Nucleus accumbens (tissue), 56 donors: ENCODE measurements around the gene SBNO2.

Source experiments
- DNase-seq, 56 donors: peaks; one replicate each; lab custom pipeline; 2025; lab: John Stamatoyannopoulos, UW

Gene SBNO2

DNA sequence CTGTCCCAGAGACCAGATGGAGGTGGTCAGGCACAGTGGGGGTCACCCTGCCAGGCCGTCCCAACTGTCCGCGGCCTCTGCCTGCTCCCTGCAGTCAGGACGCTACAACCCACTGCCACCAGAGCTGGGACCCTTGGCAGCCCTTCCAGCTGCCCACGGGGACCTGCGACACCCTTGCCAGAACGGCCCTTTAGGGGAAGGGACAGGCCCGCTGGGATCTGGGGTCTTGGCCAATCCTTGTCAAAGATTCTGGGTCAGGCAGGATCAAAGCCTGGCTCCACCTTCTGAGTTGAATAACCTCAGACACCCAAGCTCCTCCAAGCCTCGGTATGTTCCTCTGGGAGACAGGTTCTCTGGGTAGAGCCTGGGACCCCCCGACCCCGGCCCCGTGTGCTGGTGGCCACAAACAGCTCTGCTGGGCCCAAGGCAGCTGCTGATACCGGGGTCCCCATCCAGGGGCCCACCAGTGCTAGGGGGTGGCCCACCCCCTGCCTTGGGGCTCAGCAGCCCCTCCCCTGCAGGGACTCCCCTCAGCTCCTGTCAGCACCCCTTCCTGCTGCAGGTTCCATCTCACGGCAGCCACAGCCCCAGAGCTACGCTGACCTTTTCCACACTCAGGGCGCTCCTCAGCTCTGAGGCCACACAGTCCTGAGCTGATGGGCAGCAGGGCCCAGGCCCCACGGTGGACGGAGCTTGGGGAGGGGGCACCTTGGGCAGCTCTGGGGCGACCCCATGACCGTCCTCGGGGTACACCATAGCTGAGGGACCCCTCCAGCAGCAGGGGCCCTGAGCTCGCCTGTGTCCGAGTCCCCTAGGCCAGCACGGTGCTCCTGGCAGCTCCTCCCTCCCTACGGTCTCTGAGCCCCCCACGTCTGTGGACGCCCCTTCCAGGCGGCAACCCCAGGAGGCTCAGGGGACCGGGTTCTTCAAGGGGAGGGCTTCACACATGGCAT, 18.4 kb downstream of the SBNO2 start:
- peak in 3 of 56 donors; percentile 23 to 52 (median 47) for DNase-seq

- peak in 22 of 56 donors; percentile 7 to 59 (median 24) for DNase-seq
Observed at GRCh38 chr19:1154731-1155351, 19.2 kb downstream of the SBNO2 start.

GRCh38 chr19:1153891-1154730, 20.0 kb downstream of the SBNO2 start:
- DNase-seq, result no peak

- DNase-seq, result no peak
Observed at GRCh38 chr19:1151917-1152587, 22.0 kb downstream of the SBNO2 start.

DNA sequence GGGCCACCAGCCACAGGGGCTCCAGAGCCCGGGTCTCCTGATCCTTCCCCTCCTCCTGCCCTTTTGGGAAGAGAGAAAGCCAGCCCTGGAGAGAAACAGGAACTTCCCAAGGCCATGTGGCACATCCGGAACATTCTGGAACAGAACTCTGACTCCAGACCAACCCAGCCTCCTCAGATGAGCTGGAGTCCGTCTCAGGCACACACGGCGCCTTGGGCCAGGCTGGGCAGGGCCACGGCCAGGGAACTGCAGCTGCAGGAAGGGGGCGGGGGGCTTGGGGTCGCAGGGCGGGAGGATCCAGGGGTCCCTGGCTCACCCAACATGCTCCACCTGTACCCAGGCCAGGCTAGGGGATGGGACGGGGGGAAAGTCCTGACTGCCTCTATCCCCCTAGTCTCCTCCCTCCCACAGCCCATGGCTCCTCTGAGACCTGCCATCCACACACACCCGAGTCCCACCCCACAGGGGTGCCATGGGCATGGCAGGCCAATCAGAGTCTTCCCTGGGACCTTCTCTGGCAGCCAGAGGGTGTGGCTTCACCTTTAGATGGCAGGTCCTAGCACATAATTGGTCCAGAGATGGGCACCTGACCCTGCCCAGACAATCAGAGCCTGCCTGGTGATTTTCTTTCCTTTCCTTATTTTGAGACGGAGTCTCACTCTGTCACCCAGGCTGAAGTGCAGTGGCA, 22.9 kb downstream of the SBNO2 start:
- no peak for DNase-seq

DNA sequence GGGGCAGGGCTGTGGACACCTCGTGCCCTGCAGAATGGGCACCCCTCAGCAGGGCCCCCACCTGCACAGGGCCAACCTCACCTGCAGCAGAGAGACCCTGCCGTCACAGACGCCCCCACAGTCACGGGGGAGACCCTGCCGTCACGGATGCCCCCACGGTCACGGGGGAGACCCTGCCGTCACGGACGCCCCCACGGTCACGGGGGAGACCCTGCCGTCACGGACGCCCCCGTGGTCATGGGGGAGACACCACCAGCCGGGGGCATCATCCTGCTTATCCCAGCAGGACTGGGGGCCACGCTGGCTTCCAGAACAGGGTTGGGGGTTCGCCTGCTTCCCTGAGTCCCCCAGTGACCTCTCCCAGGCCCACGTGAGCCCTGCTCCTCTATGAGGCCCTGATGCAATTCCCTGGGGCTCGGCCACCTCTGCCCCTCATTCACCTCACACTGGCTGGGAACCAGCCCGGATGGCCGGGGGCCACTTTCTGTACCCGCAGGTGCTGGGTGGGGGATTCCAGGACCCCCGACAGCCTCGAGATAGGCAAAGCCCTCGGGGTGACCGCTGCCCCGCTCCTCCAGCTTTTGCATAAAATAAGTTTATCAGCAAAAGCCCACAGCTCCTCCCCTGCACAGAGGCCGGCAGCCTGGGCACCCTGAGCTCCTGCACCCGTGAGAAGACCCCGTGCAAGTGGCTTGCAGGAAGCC, 23.6 kb downstream of the SBNO2 start:
- no peak for DNase-seq

DNA sequence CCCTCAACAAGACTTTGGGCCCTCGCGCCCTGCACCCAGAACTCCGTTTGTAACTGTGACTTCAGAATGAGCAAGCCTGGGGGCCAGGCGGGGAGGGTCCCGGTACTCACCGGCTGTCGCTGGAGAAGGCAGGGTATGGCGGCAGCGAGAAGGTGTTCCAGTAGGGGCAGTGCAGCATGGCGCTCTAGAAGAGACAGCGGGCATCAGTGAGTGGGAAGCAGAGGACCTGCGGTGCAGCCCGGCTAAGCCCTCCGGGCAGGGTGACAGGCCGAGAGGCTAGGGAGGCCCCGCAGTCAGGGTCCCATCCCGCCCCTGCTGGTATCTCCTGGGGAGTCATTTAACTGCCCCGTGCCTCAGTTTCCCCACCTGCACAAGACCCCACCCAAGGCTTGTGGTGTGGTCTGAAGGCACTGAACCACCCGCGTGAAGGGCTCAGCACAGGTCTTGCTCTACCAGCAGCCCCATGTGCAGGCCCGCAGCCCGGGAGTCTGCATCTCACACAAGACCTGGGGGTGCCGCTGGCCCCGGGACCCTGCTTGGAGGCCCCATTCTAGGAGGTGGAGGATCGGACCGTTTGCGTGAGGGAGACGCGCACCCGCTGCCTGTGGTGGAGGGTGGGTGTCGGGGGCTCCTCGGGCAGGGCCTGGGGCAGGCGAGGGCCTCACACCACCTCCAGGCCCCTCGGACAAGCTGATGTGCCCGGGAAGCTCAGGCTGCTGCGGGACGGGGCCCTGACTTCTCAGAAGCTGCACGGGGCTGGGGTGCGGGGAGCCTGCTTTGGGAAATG, 24.6 kb downstream of the SBNO2 start:
- DNase-seq, result no peak

DNA sequence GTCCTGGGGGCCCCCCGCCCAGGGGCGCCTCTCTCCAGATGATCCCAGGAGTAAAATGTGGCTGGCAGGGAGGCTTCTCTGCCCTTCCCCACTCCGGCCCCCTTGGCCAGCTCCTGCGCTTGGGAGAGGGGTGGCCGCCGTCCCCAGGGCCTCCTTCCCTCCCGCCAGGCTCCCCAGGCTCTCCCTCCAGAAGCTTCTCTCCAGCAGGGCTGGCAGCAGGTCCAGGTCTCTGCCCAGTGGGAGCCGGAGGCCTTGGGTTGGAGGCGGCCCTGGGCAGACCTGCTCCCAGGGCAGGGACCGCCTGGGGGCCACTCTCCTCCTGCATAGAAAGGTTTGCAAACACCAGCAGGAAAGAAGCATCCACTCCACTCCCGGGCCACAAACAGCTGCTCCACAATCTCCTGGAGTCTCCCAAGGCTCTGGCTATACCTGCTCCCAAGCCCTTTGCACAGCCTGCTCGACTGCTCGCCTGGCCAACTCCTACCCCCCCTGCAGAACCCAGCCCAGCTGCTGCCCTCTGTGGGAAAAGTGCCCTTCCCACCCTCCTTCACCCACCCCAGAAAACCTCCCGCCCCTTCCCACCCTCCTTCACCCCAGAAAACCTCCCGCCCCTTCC, 26.0 kb downstream of the SBNO2 start:
- no peak for DNase-seq

DNA sequence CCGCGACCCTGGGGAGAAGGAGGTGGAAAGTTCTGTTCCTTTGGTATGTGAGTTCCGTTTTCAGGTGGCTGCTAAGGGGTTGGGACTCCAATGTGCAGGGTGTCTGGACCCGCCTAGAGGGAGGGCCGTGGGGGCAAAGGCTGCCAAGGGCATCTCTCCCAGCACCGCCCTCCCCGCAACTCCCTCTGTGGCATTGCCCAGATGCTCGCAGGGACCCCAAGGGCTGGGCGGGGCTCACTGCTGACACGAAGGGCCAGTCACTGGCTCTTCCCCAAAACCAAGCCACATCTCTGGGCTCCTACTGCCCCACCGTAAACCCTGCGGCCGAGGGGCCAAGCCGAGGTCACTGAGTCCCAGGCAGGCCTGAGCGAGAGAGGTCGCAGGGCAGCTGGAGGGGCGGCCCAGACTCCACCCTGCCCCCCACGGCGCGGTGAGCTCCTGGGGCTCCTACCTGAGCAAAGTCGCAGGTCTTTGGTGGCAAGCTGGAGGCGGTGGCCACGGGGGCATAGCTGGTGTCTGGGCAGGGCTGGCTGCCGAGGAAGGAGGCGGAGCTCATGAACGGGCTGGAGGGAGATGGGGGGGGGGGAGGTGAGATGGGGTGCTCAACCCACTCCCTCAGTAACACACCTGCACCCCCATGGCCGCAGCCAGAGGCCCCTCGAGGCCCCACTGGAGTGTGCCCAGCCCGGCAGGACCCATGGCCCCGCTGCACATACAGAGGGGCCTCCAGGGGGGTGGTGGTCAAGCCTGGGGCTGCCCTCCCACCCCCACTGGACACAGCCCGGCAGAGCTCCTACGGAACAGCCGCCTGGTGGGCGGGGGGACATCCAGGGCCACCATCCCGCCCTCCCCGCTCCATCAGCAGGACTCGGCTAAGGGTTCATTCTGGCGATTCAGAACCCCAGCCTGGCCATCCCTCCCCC, 26.9 kb downstream of the SBNO2 start:
- no peak for DNase-seq

- DNase-seq, result no peak
Observed at GRCh38 chr19:1146412-1146699, 27.7 kb downstream of the SBNO2 start.

DNA sequence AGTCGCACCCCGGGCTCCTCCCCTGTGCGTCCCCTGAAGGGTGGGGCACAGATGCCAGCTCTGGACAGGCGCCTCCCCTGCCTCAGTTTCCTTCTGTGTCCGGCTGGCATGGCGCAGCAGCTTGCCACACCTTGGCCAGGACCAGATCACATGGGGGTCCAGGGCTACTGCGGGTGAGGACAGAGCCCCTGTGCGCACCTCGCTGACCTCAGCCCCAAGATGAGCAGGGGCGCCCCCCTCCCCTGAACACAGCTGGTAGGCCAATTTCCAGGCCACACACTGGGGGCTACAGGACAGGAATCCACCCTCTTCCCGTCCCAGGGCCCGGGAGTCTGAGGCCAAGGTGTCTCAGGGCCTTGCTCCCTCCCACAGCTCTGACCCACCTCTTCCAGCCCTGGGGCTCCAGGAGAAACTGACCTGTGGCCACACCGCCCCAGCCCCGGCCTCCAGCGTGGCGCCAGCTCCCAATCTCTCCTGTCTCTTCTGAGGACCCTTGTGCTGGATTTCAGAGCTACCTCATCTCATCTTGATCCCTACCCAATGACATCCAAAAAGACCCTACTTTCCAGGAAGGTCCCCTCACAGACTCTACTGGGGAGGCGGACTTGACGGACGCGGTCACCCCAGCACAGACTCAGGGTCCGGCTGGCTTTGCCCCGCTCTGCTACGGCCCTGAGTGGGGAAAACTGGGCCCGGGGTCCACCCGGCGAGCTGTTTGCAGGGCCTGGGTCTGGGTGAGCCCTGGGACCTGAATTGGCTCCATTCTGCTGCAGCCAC, 28.2 kb downstream of the SBNO2 start:
- DNase-seq, result no peak

DNA sequence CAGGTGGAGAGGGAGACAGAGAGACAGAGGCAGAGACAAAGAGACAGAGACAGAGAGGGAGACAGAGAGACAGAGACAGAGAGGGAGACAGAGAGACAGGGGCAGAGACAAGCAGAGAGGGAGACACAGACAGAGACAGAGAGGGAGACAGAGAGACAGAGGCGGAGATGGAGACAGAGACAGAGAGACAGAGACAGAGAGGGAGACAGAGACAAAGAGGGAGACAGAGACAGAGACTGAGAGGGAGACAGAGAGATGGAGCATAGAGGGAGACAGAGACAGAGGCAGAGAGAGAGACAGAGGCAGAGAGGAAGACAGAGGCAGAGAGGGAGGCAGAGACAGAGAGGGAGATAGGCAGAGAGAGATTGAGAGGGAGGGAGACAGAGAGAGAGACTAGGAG, 29.3 kb downstream of the SBNO2 start:
- no peak for DNase-seq

GRCh38 chr19:1143828-1144399, 30.2 kb downstream of the SBNO2 start:
- no peak for DNase-seq

DNA sequence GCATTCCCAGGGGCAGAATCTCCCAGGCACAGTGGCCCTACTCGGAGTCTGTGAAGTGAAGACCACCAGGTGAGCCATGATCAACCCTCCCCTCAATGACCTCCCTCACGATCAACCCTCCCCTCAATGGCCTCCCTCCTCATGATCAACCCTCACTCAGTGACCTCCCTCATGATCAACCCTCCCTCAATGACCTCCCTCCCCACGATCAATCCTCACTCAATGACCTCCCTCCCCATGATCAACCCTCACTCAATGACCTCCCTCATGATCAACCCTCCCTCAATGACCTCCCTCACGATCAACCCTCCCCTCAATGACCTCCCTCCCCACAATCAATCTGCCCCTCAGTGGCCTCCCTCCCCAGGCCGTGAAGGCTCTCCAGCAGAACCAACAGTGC, 32.1 kb downstream of the SBNO2 start:
- DNase-seq, result no peak

GRCh38 chr19:1140272-1141027, 33.6 kb downstream of the SBNO2 start:
- DNase-seq, result no peak
